Stimulated activated memory B cell treated with anti-CD40 and anti-IgM and Interleukin-4, amounts not matched to agents 10 μg/mL and 1 μg/mL and 100 μg/mL, for 72 hours (primary cell): ENCODE measurements around the gene OSMR.

Experiments
- ATAC-seq: fragments of 150-1000 bp; cut with Tn5 transposase; 2 replicates; pipeline ENCODE4 v1.10.0; 2021
- H3K27ac Mint-ChIP-seq: one replicate; pipeline ENCODE4 v1.8.0; 2022; ENCODE audit warnings: mild to moderate bottlenecking, mixed read lengths
- H3K27me3 Mint-ChIP-seq: one replicate; pipeline ENCODE4 v1.8.0; 2022; ENCODE audit warnings: mixed read lengths
- H3K36me3 Mint-ChIP-seq: one replicate; pipeline ENCODE4 v1.8.0; 2022; ENCODE audit warnings: mixed read lengths
- H3K4me1 Mint-ChIP-seq: one replicate; pipeline ENCODE4 v1.8.0; 2022; ENCODE audit warnings: mixed read lengths
- H3K4me3 Mint-ChIP-seq: one replicate; pipeline ENCODE4 v1.8.0; 2022; ENCODE audit warnings: mild to moderate bottlenecking, moderate library complexity, mixed read lengths
- H3K9me3 Mint-ChIP-seq: one replicate; pipeline ENCODE4 v1.8.0; 2022; ENCODE audit warnings: mixed read lengths

The OSMR gene

DNA sequence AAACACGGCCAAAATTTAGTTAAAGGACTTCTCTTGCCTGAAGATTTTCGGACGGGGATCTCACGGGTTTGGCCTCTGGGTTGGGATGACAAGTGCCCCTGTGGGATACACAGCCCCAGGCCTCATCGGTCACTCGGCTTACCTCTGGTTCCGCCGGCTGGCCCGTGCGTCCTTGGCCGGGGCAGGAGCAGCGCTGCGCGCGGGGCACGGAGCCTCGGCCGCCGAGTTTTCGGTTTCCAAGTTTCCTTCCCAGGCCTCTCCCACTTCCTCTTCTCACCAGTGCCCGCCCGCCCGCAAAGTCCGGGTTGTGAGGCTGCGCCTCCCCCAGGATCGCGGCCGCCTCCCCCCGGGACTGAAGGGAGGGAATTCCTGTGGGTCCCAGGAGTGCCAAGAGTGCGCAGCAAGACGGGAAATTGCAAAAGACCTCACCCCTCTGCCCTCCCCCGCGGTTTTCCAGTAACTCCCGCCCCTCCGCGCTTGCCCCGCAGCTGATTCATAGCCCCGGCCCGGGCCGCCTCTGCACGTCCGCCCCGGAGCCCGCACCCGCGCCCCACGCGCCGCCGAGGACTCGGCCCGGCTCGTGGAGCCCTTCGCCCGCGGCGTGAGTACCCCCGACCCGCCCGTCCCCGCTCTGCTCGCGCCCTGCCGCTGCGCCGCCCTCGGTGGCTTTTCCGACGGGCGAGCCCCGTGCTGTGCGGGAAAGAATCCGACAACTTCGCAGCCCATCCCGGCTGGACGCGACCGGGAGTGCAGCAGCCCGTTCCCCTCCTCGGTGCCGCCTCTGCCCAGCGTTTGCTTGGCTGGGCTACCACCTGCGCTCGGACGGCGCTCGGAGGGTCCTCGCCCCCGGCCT, at the start of gene OSMR:
OSMR (plus strand) TSS at position 487 of the 853 bp plus-strand sequence. CDS start 23,033 bp downstream, outside the sequence.
- peak; percentile 12 for ATAC-seq
- Mint-ChIP-seq H3K36me3 (peaks cover 6% of the 10 kb centered on the region), H3K27me3 (peaks cover 54% of the 10 kb centered on the region), H3K27ac (no peak within 1 kb of the TSS), H3K9me3 (peaks cover 6% of the 10 kb centered on the region), H3K4me1 (peaks cover 6% of the 10 kb centered on the region), H3K4me3 (peak within 1 kb of the TSS; percentile 27)

DNA sequence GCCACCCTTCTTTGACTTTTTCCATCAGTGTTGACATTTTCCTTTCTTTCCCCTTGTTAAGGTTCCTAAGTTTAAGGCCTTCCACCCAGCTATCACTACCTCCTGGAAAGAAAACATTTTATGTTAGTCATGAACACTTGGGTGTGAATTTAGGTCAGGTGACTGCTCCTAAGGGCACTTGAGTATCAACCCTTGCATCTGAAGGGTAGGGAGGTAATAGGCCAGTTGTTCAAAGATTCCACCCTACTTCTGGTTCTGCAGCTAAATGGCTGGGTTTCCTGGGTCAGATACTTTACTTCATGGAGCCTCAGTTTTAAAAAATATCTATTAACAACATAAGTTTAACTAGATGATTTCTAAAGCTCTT, 49.1 kb upstream of the OSMR start:
- Mint-ChIP-seq H3K27me3 (peaks cover 13% of the 10 kb centered on the region), H3K4me3 (no peak overlapping the region)

DNA sequence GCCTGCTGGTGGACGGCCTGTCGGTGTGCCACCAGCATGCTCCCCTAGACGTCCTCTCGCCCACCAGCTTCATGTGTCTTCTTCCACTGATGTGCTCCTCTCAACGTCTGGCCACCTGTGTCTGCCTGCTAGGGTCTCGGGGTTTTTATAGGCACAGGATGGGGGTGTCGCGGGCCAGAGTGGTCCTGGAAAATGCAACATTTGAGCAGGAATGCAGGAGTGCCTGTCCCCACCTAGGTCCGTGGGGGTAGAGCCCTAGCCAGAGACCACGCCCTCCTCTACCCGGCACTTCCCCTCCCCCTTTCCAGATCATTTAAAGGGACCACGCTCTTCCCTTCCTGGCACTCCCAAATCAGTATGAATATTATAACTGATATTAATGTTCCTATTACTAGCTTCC, 48.0 kb upstream of the OSMR start:
- Mint-ChIP-seq H3K27me3 (peaks cover 17% of the 10 kb centered on the region), H3K9me3 (no peaks in the 10 kb centered on the region), H3K36me3 (no peaks in the 10 kb centered on the region), H3K27ac (no peak overlapping the region), H3K4me3 (no peak overlapping the region), H3K4me1 (no peaks in the 10 kb centered on the region)
- no peak for ATAC-seq

More for the DNA sequence above, 49.1 kb upstream of the OSMR start:
- H3K27ac Mint-ChIP-seq = no peak overlapping the region
- no peaks in the 10 kb centered on the region for H3K36me3 Mint-ChIP-seq
- H3K9me3 Mint-ChIP-seq = no peaks in the 10 kb centered on the region
- H3K4me1 Mint-ChIP-seq = no peaks in the 10 kb centered on the region
- ATAC-seq = no peak

DNA sequence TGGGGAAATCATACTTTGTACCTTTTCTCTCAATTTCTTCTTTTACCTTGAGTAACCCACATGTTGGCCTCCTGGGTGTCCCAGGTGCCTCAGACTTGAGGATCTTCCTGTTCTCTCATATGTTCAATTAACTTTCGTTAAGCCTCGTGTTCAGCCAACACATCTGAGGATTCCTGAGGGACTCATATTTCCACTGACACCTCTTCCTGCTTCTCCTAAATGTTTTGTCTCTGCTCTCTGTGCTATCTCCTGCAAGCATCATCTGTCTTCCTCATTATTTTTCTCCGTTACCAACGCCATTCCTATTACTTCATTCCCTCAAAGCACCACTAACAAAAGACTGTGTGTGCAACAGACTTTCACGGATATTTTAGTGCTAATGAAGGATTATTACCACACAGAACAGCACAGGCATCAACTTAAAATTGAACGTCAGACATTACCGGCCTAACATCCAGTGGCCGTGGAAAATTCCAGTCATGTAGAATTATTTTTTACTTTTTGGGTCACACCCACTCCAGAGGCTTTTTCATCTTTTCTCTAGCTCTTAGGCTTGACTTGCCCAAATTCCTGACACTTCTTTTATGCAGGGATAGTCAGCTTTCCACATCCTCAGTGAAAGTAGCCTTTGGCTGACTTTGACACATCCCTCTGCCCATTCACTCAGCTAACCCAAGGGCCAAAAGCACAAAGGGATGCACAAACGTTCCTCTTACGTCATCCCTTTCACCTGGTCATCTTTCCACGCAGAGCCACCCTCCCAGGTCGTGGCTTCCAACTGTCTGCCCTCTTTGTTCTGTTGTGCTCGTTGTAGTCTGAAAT, 46.0 kb upstream of the OSMR start:
- H3K27me3 Mint-ChIP-seq = peaks cover 17% of the 10 kb centered on the region

DNA sequence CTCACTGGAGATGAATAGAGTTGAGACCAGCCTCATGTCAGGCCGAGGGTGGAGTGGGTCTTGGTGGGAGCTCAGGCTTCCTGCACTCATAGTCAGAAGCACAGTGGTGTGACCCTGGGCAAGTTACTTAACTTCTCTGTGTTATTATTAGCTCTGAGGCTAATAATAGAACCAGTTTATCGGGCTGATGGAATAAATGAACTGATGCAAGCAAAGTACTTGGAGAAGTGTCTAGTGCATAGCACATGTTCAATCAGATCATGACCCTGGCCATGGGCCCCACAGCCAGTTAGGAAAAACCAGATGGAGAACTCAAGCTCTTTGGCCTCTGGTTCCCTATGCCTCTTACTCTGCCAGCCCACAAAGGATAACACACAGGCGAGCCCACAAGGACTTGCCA, 45.3 kb upstream of the OSMR start:
- H3K4me3 Mint-ChIP-seq = no peak overlapping the region
- H3K27me3 Mint-ChIP-seq = peaks cover 17% of the 10 kb centered on the region
- H3K9me3 Mint-ChIP-seq = no peaks in the 10 kb centered on the region
- H3K36me3 Mint-ChIP-seq = no peaks in the 10 kb centered on the region
- ATAC-seq = no peak
- H3K4me1 Mint-ChIP-seq = no peaks in the 10 kb centered on the region
- no peak overlapping the region for H3K27ac Mint-ChIP-seq

More for the DNA sequence above, 46.0 kb upstream of the OSMR start:
- ATAC-seq = no peak
- Mint-ChIP-seq H3K4me3 (no peak overlapping the region), H3K36me3 (no peaks in the 10 kb centered on the region), H3K4me1 (no peaks in the 10 kb centered on the region), H3K9me3 (no peaks in the 10 kb centered on the region), H3K27ac (no peak overlapping the region)

DNA sequence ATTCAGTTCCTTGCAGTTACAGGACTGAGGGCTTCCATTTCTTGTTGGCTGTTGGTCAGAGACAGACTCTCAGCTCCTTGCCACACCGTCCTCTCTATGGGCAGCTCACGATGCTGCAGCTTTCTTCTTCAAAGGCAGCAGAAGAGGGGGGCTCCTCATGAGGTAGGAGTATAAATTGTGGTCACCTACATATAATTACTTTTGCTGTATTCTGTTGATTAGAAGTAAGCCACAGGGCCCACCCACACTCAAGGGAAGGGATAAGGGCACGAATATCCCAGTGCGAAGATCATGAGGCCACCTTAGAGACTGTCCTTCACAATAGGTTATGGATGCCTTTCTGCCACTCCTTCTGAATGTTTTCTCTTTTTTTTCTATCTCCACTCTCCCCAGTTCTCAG, 43.7 kb upstream of the OSMR start:
- no peaks in the 10 kb centered on the region for H3K36me3 Mint-ChIP-seq
- H3K4me1 Mint-ChIP-seq = no peaks in the 10 kb centered on the region
- no peak overlapping the region for H3K27ac Mint-ChIP-seq
- H3K4me3 Mint-ChIP-seq = no peak overlapping the region
- no peak for ATAC-seq
- H3K9me3 Mint-ChIP-seq = peaks cover 2% of the 10 kb centered on the region
- H3K27me3 Mint-ChIP-seq = peaks cover 17% of the 10 kb centered on the region

DNA sequence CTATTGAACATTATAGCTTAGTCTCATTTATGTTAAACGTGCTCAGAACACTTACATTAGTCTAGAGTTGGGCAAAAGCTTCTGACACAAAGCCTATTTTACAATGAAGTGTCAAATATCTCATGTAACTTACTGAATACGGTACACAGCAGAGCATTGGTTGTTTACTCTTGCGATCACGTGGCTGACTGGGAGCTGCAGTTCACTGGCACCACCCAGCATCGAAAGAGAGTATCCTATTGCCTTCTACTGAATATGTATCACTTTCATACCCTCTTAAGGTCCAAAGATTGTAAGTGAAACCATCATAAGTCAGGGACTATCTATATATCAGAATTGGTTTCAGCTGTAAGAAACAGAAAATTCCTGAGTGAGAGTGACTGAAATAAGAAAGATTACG, 42.6 kb upstream of the OSMR start:
- Mint-ChIP-seq H3K4me1 (no peaks in the 10 kb centered on the region), H3K4me3 (no peak overlapping the region), H3K36me3 (no peaks in the 10 kb centered on the region), H3K27ac (no peak overlapping the region), H3K27me3 (peaks cover 17% of the 10 kb centered on the region), H3K9me3 (peaks cover 3% of the 10 kb centered on the region)
- ATAC-seq = no peak

DNA sequence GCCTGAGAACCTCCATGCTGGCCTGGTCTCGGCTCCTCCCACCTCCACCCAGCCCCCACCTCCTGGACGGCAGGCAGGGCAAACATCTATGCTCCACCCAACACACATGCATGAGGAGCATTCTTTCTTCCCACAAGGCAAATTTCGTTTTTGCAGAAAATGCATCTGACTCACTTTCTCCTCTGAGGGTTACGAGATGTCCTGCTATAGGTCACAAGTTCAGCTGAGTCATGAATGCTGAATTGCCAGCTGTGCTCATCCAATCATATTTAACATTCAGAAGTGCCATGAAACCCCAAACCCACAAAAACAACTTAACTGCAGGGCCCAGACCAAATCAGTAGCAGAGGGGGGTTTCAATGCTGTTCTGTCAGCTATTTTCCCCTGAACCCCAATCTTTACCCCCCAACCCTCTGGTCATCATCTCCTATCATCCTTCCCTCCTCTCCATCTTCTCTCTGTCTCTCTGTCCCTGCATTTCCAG, 39.0 kb upstream of the OSMR start:
- no peaks in the 10 kb centered on the region for H3K36me3 Mint-ChIP-seq
- peaks cover 3% of the 10 kb centered on the region for H3K9me3 Mint-ChIP-seq
- H3K4me3 Mint-ChIP-seq = no peak overlapping the region
- no peaks in the 10 kb centered on the region for H3K4me1 Mint-ChIP-seq
- peaks cover 19% of the 10 kb centered on the region for H3K27me3 Mint-ChIP-seq
- no peak for ATAC-seq
- H3K27ac Mint-ChIP-seq = no peak overlapping the region

DNA sequence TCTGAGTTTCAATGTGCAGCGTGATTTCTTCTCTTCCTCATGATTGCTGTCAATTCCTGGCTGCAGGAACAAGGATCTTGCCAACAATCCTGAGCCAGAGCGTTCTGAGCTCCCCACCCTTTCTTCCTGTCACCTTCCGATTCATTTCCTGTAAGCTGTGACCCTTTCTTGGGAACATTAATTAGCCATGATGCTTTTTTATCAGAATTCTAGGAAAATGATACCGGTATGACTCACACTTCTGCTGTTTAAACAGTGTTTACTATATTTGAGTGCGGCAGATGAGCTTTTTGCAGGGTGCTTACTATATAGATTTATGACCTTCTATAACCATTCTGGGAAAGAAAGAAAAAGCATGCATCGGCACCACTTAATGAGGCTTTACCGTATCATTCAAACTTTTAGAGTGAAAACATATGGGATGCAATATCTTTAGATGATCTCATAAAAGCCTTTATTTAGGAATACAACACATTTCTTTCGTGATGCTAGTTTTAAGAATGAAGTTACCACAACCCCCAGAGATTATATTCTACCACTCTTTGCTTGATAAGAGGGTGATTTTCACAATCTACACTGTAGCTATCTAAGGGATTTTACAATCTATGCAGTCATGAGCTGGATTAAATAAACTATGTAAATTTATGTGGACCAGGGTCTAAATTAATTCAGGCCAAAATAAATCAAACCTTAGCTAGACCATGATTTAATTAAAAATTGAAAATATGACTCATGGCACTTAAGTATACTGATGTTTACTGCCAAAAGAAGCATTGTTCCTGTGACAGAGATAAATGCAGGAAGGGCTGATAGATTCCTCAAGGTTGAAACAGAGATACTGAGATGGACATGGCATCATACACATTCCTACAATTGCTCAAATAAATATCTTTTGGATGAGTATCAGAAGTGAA, 38.0 kb upstream of the OSMR start:
- peaks cover 16% of the 10 kb centered on the region for H3K27me3 Mint-ChIP-seq
- ATAC-seq = no peak
- no peak overlapping the region for H3K4me3 Mint-ChIP-seq
- H3K9me3 Mint-ChIP-seq = peaks cover 3% of the 10 kb centered on the region
- no peak overlapping the region for H3K27ac Mint-ChIP-seq
- H3K36me3 Mint-ChIP-seq = no peaks in the 10 kb centered on the region
- no peaks in the 10 kb centered on the region for H3K4me1 Mint-ChIP-seq

DNA sequence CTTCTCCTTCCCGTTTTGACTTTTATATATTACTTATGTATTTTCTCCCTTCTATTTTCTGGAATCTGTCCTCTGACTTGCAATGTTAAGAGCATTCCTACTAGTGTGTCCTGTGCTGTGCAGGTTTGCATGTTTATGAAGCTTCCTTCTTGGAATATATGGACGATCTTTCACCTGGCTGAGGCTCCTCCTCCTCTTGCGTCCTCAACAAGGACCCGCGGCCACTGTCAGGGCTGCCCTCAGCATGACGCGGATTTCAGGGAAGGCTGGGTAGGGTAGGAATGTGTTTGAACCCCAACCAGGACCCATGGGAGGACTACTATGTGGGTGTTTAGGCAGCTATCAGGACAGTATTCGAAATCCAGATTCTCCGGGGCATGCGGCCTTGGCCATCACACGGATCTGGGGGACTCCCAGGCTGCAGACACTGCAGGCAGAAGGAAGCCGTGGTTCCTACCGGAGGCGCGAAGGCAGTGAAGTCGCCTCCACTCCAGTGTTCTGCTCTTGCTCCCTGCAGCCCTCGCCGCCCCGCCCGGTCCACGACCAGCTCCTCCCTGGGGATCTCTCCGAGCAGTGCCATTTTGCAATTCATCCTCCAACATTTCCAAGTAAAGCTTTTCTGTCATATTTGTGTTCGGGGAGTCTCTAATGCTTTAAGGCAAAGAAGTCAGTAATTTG, 37.0 kb upstream of the OSMR start:
- H3K9me3 Mint-ChIP-seq = peaks cover 3% of the 10 kb centered on the region
- no peak overlapping the region for H3K27ac Mint-ChIP-seq
- no peak for ATAC-seq
- H3K4me1 Mint-ChIP-seq = no peaks in the 10 kb centered on the region
- peaks cover 18% of the 10 kb centered on the region for H3K27me3 Mint-ChIP-seq
- H3K4me3 Mint-ChIP-seq = no peak overlapping the region
- no peaks in the 10 kb centered on the region for H3K36me3 Mint-ChIP-seq

DNA sequence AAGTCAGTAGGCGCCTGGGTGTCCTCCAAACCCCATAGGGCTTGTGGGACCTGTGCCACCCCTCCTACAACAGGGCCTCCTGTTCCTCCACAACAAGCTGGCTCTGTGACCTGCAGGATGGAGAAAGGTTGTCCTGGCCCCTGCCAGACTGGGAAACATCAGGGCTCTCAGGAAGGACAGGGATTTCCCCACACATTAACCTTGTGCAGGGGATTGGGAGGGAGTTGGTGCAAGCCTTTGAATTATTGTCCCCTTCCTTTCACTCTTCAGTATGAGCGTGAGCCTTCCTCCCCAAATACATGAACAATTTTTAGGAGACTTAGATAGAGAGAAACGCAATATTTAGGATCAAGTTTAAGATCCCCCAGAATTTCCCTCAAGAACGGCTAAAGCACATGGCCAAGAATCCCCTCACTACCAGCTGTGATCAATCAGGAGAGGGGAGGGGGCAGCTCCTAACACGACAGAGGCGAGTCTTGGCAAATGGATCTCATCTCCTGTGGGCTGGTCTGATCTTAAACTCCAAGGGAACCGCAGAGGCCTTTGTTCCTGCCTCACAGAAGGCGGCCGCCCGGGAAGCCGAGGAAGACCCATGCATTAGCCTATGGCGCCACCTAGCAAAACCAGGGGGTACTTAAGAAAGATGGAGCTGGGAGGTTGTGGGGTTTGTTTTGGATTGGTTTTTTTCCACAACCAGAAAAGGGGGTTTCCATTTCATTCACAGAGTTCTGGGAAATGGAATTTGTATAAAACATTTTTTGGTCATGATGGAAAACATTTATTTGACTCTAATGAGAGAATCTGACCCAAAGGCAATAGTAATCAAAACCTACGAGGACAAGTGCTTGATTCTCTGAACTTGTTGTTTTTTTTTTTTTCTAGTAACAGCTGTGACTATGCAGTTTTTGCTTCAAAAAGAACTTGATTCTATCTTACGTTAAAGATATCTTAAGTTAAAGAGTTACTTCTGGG, 36.1 kb upstream of the OSMR start:
- Mint-ChIP-seq H3K4me3 (no peak overlapping the region), H3K4me1 (no peaks in the 10 kb centered on the region), H3K36me3 (no peaks in the 10 kb centered on the region), H3K27me3 (peaks cover 25% of the 10 kb centered on the region), H3K9me3 (peaks cover 3% of the 10 kb centered on the region), H3K27ac (no peak overlapping the region)
- ATAC-seq = no peak

DNA sequence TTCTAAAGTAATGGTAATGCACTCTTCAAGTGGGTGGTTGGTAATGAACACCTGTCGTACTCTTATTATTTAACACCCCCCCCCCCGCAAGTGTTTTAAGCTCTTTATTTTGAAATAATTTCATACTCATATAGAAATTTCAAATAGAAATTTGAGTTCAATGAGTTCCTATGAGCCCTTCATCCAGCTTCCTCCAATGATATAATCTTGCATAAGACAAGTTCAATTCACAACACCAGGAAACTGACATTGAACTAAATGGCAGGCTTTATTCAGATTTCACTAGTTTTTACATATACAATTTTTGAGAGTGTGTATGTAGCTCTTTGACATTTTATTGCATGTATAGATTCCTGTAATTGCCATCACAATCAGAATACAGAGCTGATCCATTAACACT, 30.9 kb upstream of the OSMR start:
- peaks cover 30% of the 10 kb centered on the region for H3K27me3 Mint-ChIP-seq

DNA sequence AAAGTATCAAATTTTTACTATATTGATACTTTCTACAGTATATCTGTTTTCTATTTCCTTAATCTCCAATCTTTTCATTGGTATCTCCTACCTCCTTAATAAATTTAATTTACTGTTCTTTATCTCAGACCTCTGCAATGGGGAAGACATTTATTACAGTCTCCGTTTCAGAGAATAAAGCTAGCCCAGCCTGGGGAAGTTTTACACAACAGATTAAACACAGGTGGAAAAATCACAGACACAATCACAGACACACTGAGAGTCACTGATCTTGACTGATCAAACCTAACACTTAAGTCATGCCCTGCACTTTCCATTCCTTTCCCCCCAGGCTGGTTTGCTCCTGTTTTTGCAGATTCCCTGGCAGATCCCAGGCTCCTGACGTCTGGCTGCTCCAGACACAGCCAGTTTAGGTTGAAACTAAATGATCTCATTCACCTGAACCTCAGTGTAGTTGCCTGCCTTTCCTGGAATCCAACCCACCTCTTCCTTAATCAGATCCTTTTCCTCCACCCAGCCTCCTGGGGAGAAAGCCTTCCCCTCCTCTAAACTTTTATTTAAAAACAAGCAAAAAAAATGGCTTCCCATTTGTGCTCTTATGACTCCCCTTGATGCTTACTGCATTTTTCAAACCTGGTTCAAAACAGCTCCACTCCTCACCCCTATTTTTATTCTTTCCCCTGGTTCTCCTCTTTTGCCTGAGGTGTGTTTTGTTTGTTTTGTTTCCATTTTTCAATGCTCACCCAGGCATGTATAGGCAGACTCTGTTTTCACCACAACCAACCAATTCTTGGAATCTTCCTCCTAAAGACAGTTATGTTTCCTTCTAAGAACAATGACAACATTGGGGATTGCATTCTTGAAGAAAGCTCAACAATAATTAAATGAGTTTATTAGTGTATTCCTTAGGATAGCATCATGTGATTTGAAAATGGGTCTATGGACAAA, 29.5 kb upstream of the OSMR start:
- H3K4me3 Mint-ChIP-seq = no peak overlapping the region
- H3K27ac Mint-ChIP-seq = no peak overlapping the region

More for the DNA sequence above, 30.9 kb upstream of the OSMR start:
- H3K4me1 Mint-ChIP-seq = no peaks in the 10 kb centered on the region
- no peak overlapping the region for H3K4me3 Mint-ChIP-seq
- H3K9me3 Mint-ChIP-seq = no peaks in the 10 kb centered on the region
- H3K27ac Mint-ChIP-seq = no peak overlapping the region
- ATAC-seq = no peak
- H3K36me3 Mint-ChIP-seq = no peaks in the 10 kb centered on the region

More for the DNA sequence above, 29.5 kb upstream of the OSMR start:
- ATAC-seq = no peak
- no peaks in the 10 kb centered on the region for H3K4me1 Mint-ChIP-seq
- H3K36me3 Mint-ChIP-seq = no peaks in the 10 kb centered on the region
- H3K27me3 Mint-ChIP-seq = peaks cover 27% of the 10 kb centered on the region
- H3K9me3 Mint-ChIP-seq = peaks cover 4% of the 10 kb centered on the region
